ENCODE measurements around the gene FOXO1.
A peak's percentile ranks its signal among the peaks of the same experiment; 100 is the strongest.

Gene FOXO1

GRCh38 chr13:40592035-40592434 lies 74.4 kb downstream of the FOXO1 start:
- H4K20me1 ChIP-seq: peaks cover 0 to 9% (median 0%) of the 10 kb centered on the region in 11 experiments; a peak in 4 of 22 replicates
- H3K4me1 ChIP-seq: peaks cover 45 to 81% (median 70%) of the 10 kb centered on the region in 10 experiments
- peak overlapping the region in 7 of 11 experiments; percentile 81 to 88 (median 83); a peak in 9 of 22 replicates for H3K9ac ChIP-seq
- peaks cover 0 to 25% (median 4%) of the 10 kb centered on the region in 11 experiments; a peak in 4 of 22 replicates for H3K36me3 ChIP-seq
- H3K4me3 ChIP-seq: no peak overlapping the region
- H3K27ac ChIP-seq: peak overlapping the region in 10 of 11 experiments; percentile 92 to 99 (median 96); a peak in 19 of 22 replicates
- H3K9me3 ChIP-seq (replicated peaks in 1 of 11): peaks cover 0 to 31% (median 14%) of the 10 kb centered on the region in 11 experiments; a peak in 14 of 22 replicates
- H3K4me2 ChIP-seq: peak overlapping the region; percentile 76 to 97 (median 87); a peak in 20 of 22 replicates
- no peak for TF ChIP-seq Cebpa-rat (IDR thresholded peaks at IDR 0.05)
- no peaks in the 10 kb centered on the region for H3K27me3 ChIP-seq

- H3K27ac ChIP-seq: peak overlapping the region; percentile 88 to 99 (median 96); a peak in 21 of 22 replicates
- peak overlapping the region in 9 of 11 experiments; percentile 81 to 88 (median 83); a peak in 17 of 22 replicates for H3K9ac ChIP-seq
- peak overlapping the region; percentile 76 to 97 (median 87) for H3K4me2 ChIP-seq
- peaks cover 54 to 84% (median 74%) of the 10 kb centered on the region in 10 experiments for H3K4me1 ChIP-seq
- peaks cover 0 to 21% (median 7%) of the 10 kb centered on the region in 11 experiments; a peak in 12 of 22 replicates for H3K9me3 ChIP-seq (replicated peaks in 1 of 11)
- peaks cover 0 to 3% (median 0%) of the 10 kb centered on the region in 11 experiments; a peak in 3 of 22 replicates for H4K20me1 ChIP-seq
- H3K27me3 ChIP-seq: no peaks in the 10 kb centered on the region
- TF ChIP-seq Cebpa-rat (IDR thresholded peaks at IDR 0.05): no peak
- no peak overlapping the region; a peak in 2 of 20 replicates for H3K4me3 ChIP-seq
- H3K36me3 ChIP-seq: peaks cover 0 to 17% (median 2%) of the 10 kb centered on the region in 11 experiments; a peak in 3 of 22 replicates
Observed at GRCh38 chr13:40591091-40591490, 75.3 kb downstream of the FOXO1 start.

- H3K27ac ChIP-seq: peak overlapping the region; percentile 88 to 99 (median 96)
- TF ChIP-seq Cebpa-rat (IDR thresholded peaks at IDR 0.05): no peak
- peaks cover 0 to 18% (median 6%) of the 10 kb centered on the region in 11 experiments; a peak in 11 of 22 replicates for H3K9me3 ChIP-seq (replicated peaks in 1 of 11)
- peaks cover 62 to 92% (median 82%) of the 10 kb centered on the region in 10 experiments for H3K4me1 ChIP-seq
- H3K4me3 ChIP-seq: peak overlapping the region in 9 of 10 experiments; percentile 24 to 52 (median 42); a peak in 14 of 20 replicates
- peak overlapping the region; percentile 66 to 88 (median 83); a peak in 21 of 22 replicates for H3K9ac ChIP-seq
- peaks cover 0 to 3% (median 0%) of the 10 kb centered on the region in 11 experiments; a peak in 2 of 22 replicates for H4K20me1 ChIP-seq
- peaks cover 0 to 14% (median under 1%) of the 10 kb centered on the region in 11 experiments; a peak in 2 of 22 replicates for H3K36me3 ChIP-seq
- no peaks in the 10 kb centered on the region for H3K27me3 ChIP-seq
- peak overlapping the region; percentile 76 to 97 (median 87) for H3K4me2 ChIP-seq
Observed at GRCh38 chr13:40590112-40590862, 76.2 kb downstream of the FOXO1 start.

GRCh38 chr13:40589285-40590109 lies 76.9 kb downstream of the FOXO1 start:
- Histone ChIP-seq H3K4me1 (peaks cover 67 to 92% (median 83%) of the 10 kb centered on the region in 10 experiments), H3K4me3 (peak overlapping the region; percentile 1 to 56 (median 41); a peak in 16 of 20 replicates), H3K36me3 (peaks cover 0 to 18% (median 4%) of the 10 kb centered on the region in 11 experiments; a peak in 10 of 22 replicates), H3K9ac (peak overlapping the region; percentile 76 to 88 (median 83)), H3K9me3 (replicated peaks in 1 of 11) (peaks cover 0 to 19% (median 12%) of the 10 kb centered on the region in 11 experiments; a peak in 19 of 22 replicates), H3K4me2 (peak overlapping the region; percentile 79 to 97 (median 91)), H3K27me3 (no peaks in the 10 kb centered on the region), H3K27ac (peak overlapping the region; percentile 88 to 99 (median 96)), H4K20me1 (peaks cover 0 to 3% (median 0%) of the 10 kb centered on the region in 11 experiments; a peak in 2 of 22 replicates)
- TF ChIP-seq Cebpa-rat (IDR thresholded peaks at IDR 0.05): peak in 9 of 11 experiments; percentile 27 to 97 (median 85); a peak in 17 of 22 replicates

- Histone ChIP-seq H3K4me3 (peak overlapping the region in 3 of 10 experiments; percentile 15 to 41 (median 32); a peak in 3 of 20 replicates), H3K27ac (peak overlapping the region; percentile 88 to 99 (median 96); a peak in 21 of 22 replicates), H3K9me3 (replicated peaks in 1 of 11) (peaks cover 10 to 29% (median 25%) of the 10 kb centered on the region in 11 experiments), H3K27me3 (no peaks in the 10 kb centered on the region), H3K36me3 (peaks cover 0 to 28% (median 18%) of the 10 kb centered on the region in 11 experiments; a peak in 15 of 22 replicates), H4K20me1 (peaks cover 0 to 3% (median 0%) of the 10 kb centered on the region in 11 experiments; a peak in 2 of 22 replicates), H3K4me1 (peaks cover 67 to 79% (median 77%) of the 10 kb centered on the region in 10 experiments), H3K9ac (peak overlapping the region; percentile 76 to 88 (median 83); a peak in 20 of 22 replicates), H3K4me2 (peak overlapping the region; percentile 79 to 97 (median 91))
- no peak for TF ChIP-seq Cebpa-rat (IDR thresholded peaks at IDR 0.05)
Observed at GRCh38 chr13:40588101-40588500, 78.3 kb downstream of the FOXO1 start.

- Histone ChIP-seq H3K4me2 (peak overlapping the region; percentile 79 to 97 (median 91)), H3K9ac (peak overlapping the region in 8 of 11 experiments; percentile 81 to 88 (median 83); a peak in 16 of 22 replicates), H4K20me1 (peaks cover 0 to 3% (median 0%) of the 10 kb centered on the region in 11 experiments; a peak in 2 of 22 replicates), H3K36me3 (peaks cover 0 to 32% (median 22%) of the 10 kb centered on the region in 11 experiments; a peak in 15 of 22 replicates), H3K9me3 (replicated peaks in 1 of 11) (peaks cover 21 to 40% (median 35%) of the 10 kb centered on the region in 11 experiments), H3K4me3 (peak overlapping the region in 1 of 10 experiments; percentile 2; a peak in 2 of 20 replicates), H3K4me1 (peaks cover 67 to 75% (median 72%) of the 10 kb centered on the region in 10 experiments), H3K27ac (peak overlapping the region in 10 of 11 experiments; percentile 92 to 99 (median 96); a peak in 20 of 22 replicates), H3K27me3 (no peaks in the 10 kb centered on the region)
- no peak for TF ChIP-seq Cebpa-rat (IDR thresholded peaks at IDR 0.05)
Observed at GRCh38 chr13:40586886-40587565, 79.4 kb downstream of the FOXO1 start.

GRCh38 chr13:40585911-40586471 lies 80.5 kb downstream of the FOXO1 start:
- Histone ChIP-seq H3K9ac (peak overlapping the region in 8 of 11 experiments; percentile 81 to 88 (median 83); a peak in 13 of 22 replicates), H3K4me2 (peak overlapping the region; percentile 79 to 97 (median 91)), H3K9me3 (replicated peaks in 1 of 11) (peaks cover 21 to 41% (median 35%) of the 10 kb centered on the region in 11 experiments), H3K4me1 (peaks cover 65 to 75% (median 72%) of the 10 kb centered on the region in 10 experiments), H3K4me3 (peak overlapping the region in 6 of 10 experiments; percentile 2 to 34 (median 20); a peak in 5 of 20 replicates), H3K27me3 (no peaks in the 10 kb centered on the region), H4K20me1 (peaks cover 0 to 7% (median 0%) of the 10 kb centered on the region in 11 experiments; a peak in 3 of 22 replicates), H3K27ac (peak overlapping the region in 9 of 11 experiments; percentile 93 to 99 (median 97); a peak in 19 of 22 replicates), H3K36me3 (peaks cover 0 to 32% (median 22%) of the 10 kb centered on the region in 11 experiments; a peak in 15 of 22 replicates)
- TF ChIP-seq Cebpa-rat (IDR thresholded peaks at IDR 0.05): no peak
